Kidney (tissue), 14 donors: ENCODE results near the gene NACA. TPM values are rescaled to one million over a fixed set of nuclear protein-coding genes. Genes with fewer than 3 reads are reported as not detected.
"Not testable (repeated sequence)": the region's sequence is repeated elsewhere in the genome, so short reads cannot be mapped to it uniquely, and the experiment has no call there.

Experiments
- DNase-seq, 5 donors: peaks; one replicate each; pipeline ENCODE4 v3.0.0-alpha.2; 2013 to 2020
- FAIRE-seq: peaks from 2 replicates; lab custom pipeline; 2012; peaks lifted over from hg19 to GRCh38; lab: Jason Lieb, UNC
- H3K27ac ChIP-seq, 2 donors: one replicate each; pipeline ENCODE4 v1.7.0; 2013; ENCODE audit warnings: low read depth in 2 of 2, low read length in 2 of 2, inconsistent platforms in 1 of 2
- H3K27me3 ChIP-seq: one replicate; pipeline ENCODE4 v1.7.1; 2013; ENCODE audit warnings: low read length, inconsistent platforms; ENCODE audit not compliant: control insufficient read depth, insufficient read depth
- H3K36me3 ChIP-seq, 3 donors: one replicate each; pipeline versions ENCODE4 v1.7.0 to v1.7.1; 2013; ENCODE audit warnings: low read length in 3 of 3, control low read depth in 1 of 3, inconsistent platforms in 1 of 3; ENCODE audit not compliant: insufficient read depth in 3 of 3, control insufficient read depth in 2 of 3
- H3K4me1 ChIP-seq, 3 donors: one replicate each; pipeline versions ENCODE4 v1.7.0 to v1.7.1; 2013; ENCODE audit warnings: low read length in 3 of 3, inconsistent platforms in 1 of 3, low read depth in 1 of 3; ENCODE audit not compliant: control insufficient read depth in 2 of 3, insufficient read depth in 2 of 3
- H3K4me3 ChIP-seq, 3 donors: one replicate each; pipeline versions ENCODE4 v1.7.0 to v1.8.1; 2013; ENCODE audit warnings: low read length in 3 of 3, control low read depth in 1 of 3, inconsistent platforms in 1 of 3
- H3K9ac ChIP-seq, 3 donors: one replicate each; pipeline versions ENCODE4 v1.7.0 to v1.7.1; 2013; ENCODE audit warnings: low read length in 3 of 3, control low read depth in 1 of 3, inconsistent platforms in 1 of 3
- H3K9me3 ChIP-seq, 3 donors: one replicate each; pipeline versions ENCODE4 v1.7.0 to v1.7.1; 2013; ENCODE audit warnings: low read length in 3 of 3, control low read depth in 1 of 3, inconsistent platforms in 1 of 3; ENCODE audit not compliant: control insufficient read depth in 2 of 3, insufficient read depth in 1 of 3
- CTCF ChIP-seq: IDR thresholded peaks from 3 replicates; pipeline ENCODE4 v1.5.1; 2012; ENCODE audit warnings: mild to moderate bottlenecking, moderate library complexity, borderline replicate concordance; ENCODE audit not compliant: insufficient read depth; ENCODE audit errors: extremely low read depth
- intact Hi-C: fragments of 100-400 bp; cut with DNase I; formaldehyde crosslinking; loops from one replicate; pipeline ENCODE4 v1.11.1; 2022
- polyA plus RNA-seq: library from polyadenylated mRNA; stranded (reverse); fragments of 350-450 nt; fragmentation: Illumina TruSeq; extraction: RNeasy Lipid Tissue Mini Kit (QIAGEN cat#74804); gene quantifications from one replicate; pipeline ENCODE4 v1.2.3, GENCODE V29; 2014; ENCODE audit warnings: low read depth, low replicate concordance; ENCODE audit not compliant: insufficient read depth
- total RNA-seq: library from RNA; stranded (reverse); fragmentation: NEBNext Ultra II Directional; extraction: Animal tissue kit (Norgen Biotek cat#: 25700); gene quantifications from one replicate; pipeline ENCODE4 v1.2.1, GENCODE V29; 2021
- donor health status: control.
- donor health status: control.
- donor health status: control.
- donor health status: control.
- donor health status: control.
- donor health status: DM: yes; HTN: yes; CAD: no.
- donor health status: Normal renal cell carcinoma (clear cell type).

Gene NACA
- total and polyA plus RNA-seq, 2 donors from 2014 or later: 660 to 1,180 TPM

GRCh38 chr12:56759263-56759908 lies 34.3 kb upstream of the NACA start:
- H3K27me3 ChIP-seq: no peaks in the 10 kb centered on the region
- H3K9ac ChIP-seq: no peak overlapping the region
- FAIRE-seq: no peak
- intact Hi-C loops: no loop called here
- H3K27ac ChIP-seq: peak overlapping the region in 1 of 2 donors; percentile 1
- H3K36me3 ChIP-seq: no peaks in the 10 kb centered on the region
- DNase-seq: peak in 1 of 5 donors; percentile 29
- no peak for TF ChIP-seq CTCF
- H3K9me3 ChIP-seq: peaks cover 0 to 11% (median 0%) of the 10 kb centered on the region in 3 donors
- no peak overlapping the region for H3K4me3 ChIP-seq
- no peaks in the 10 kb centered on the region for H3K4me1 ChIP-seq

GRCh38 chr12:56758728-56759262 lies 33.7 kb upstream of the NACA start:
- no peaks in the 10 kb centered on the region for H3K36me3 ChIP-seq
- no peak for TF ChIP-seq CTCF
- H3K27ac ChIP-seq: peak overlapping the region in 1 of 2 donors; percentile 1
- no peak overlapping the region for H3K9ac ChIP-seq
- DNase-seq (no peak), FAIRE-seq (no peak)
- H3K9me3 ChIP-seq: peaks cover 0 to 11% (median 0%) of the 10 kb centered on the region in 3 donors
- intact Hi-C loops: no loop called here
- no peaks in the 10 kb centered on the region for H3K27me3 ChIP-seq
- no peaks in the 10 kb centered on the region for H3K4me1 ChIP-seq
- H3K4me3 ChIP-seq: no peak overlapping the region

- H3K9ac ChIP-seq, FAIRE-seq, H3K27ac ChIP-seq, DNase-seq, H3K36me3 ChIP-seq, H3K4me3 ChIP-seq, intact Hi-C loops, H3K4me1 ChIP-seq, H3K27me3 ChIP-seq: not testable (repeated sequence)
- peaks cover 0 to 11% (median 0%) of the 10 kb centered on the region in 3 donors for H3K9me3 ChIP-seq
These were observed 32.9 kb upstream of the NACA start for GRCh38 chr12:56757971-56758370.

GRCh38 chr12:56753566-56753965 lies 28.5 kb upstream of the NACA start:
- Histone ChIP-seq H3K27me3 (no peaks in the 10 kb centered on the region), H3K9ac (no peak overlapping the region), H3K4me1 (peaks cover 0 to 2% (median 0%) of the 10 kb centered on the region in 3 donors), H3K9me3 (peaks cover 0 to 5% (median 0%) of the 10 kb centered on the region in 3 donors), H3K36me3 (no peaks in the 10 kb centered on the region), H3K27ac (no peak overlapping the region), H3K4me3 (no peak overlapping the region)
- DNase-seq (no peak), FAIRE-seq (no peak)
- no peak for TF ChIP-seq CTCF
- intact Hi-C loops: no loop called here
